K562 (cell line): ENCODE data around the gene SPHK2. TPM values are rescaled to one million over a fixed set of nuclear protein-coding genes. Genes with fewer than 3 reads are reported as not detected.

Source experiments
- ATF7 ChIP-seq: fragments of 450-650 bp; IDR thresholded peaks from 2 replicates; pipeline ENCODE4 v1.7.1; 2014; ENCODE audit warnings: mild to moderate bottlenecking, moderate library complexity
- CLOCK ChIP-seq: fragments of 250-450 bp; sonication (Bioruptor Pico); IDR thresholded peaks from 2 replicates; pipeline ENCODE4 v1.4.0; 2020; ENCODE audit warnings: mild to moderate bottlenecking, moderate library complexity, borderline replicate concordance
- E2F3 ChIP-seq: fragments of 250-450 bp; sonication (Bioruptor Pico); IDR thresholded peaks from 2 replicates; pipeline ENCODE4 v1.4.0; 2020; ENCODE audit warnings: mild to moderate bottlenecking
- ETV6 ChIP-seq, 3 experiments: fragments of 150-350 bp in 1 of 3; sonication (generic) in 1 of 3; formaldehyde crosslinking in 1 of 3; IDR thresholded peaks; 2 replicates each; pipeline versions ENCODE4 v1.6.1 to v1.8.0; 2014 to 2022; ENCODE audit warnings: borderline replicate concordance in 2 of 3, low read depth in 2 of 3, antibody characterized with exemption in 1 of 3, low read length in 1 of 3, mild to moderate bottlenecking in 1 of 3, missing genetic modification reagents in 1 of 3
- GMEB1 ChIP-seq: fragments of 250-450 bp; sonication (Bioruptor Pico); IDR thresholded peaks from 2 replicates; pipeline ENCODE4 v1.4.0; 2020; ENCODE audit warnings: mild to moderate bottlenecking
- HDAC1 ChIP-seq, 2 experiments: fragments of 450-650 bp; IDR thresholded peaks; 2 replicates each; pipeline ENCODE4 v1.6.1; 2016 to 2017; ENCODE audit warnings: inconsistent platforms in 1 of 2, mild to moderate bottlenecking in 1 of 2, moderate library complexity in 1 of 2
- HMGN3 ChIP-seq: IDR thresholded peaks from 2 replicates; pipeline ENCODE4 v1.6.1; 2011; ENCODE audit warnings: borderline replicate concordance, low read depth, mild to moderate bottlenecking, mixed read lengths, low read length; ENCODE audit not compliant: insufficient read length; ENCODE audit errors: extremely low read depth
- LEF1 ChIP-seq: fragments of 450-650 bp; IDR thresholded peaks from 2 replicates; pipeline ENCODE4 v1.6.1; 2016; ENCODE audit warnings: mild to moderate bottlenecking
- MCM2 ChIP-seq: fragments of 450-650 bp; IDR thresholded peaks from 2 replicates; pipeline ENCODE4 v1.6.1; 2017; ENCODE audit warnings: low read depth, mild to moderate bottlenecking
- NCOA1 ChIP-seq: fragments of 450-650 bp; IDR thresholded peaks from 2 replicates; pipeline ENCODE4 v1.6.1; 2016; ENCODE audit warnings: low read depth
- NONO ChIP-seq, 2 experiments: fragments of 200-400 bp in 1 of 2; fragments of 450-650 bp in 1 of 2; formaldehyde crosslinking in 1 of 2; IDR thresholded peaks; 2 replicates each; pipeline ENCODE4 v1.6.1; 2017; ENCODE audit warnings: low read depth in 2 of 2, mild to moderate bottlenecking in 2 of 2, moderate library complexity in 2 of 2, low read length in 1 of 2
- NRF1 ChIP-seq, 2 experiments: fragments of 450-650 bp; IDR thresholded peaks in 1 of 2; conservative IDR thresholded peaks in 1 of 2; 2 replicates each; pipeline ENCODE4 v1.6.1; 2014; ENCODE audit warnings: mild to moderate bottlenecking in 2 of 2
- PHB ChIP-seq: fragments of 250-450 bp; sonication (Bioruptor Pico); IDR thresholded peaks from 2 replicates; pipeline ENCODE4 v1.5.0; 2021
- POLR2AphosphoS2 ChIP-seq: IDR thresholded peaks from 2 replicates; pipeline ENCODE4 v1.6.1; 2012; ENCODE audit warnings: low read length, improper control_type of control experiment
- RAD51 ChIP-seq: fragments of 450-650 bp; IDR thresholded peaks from 2 replicates; pipeline ENCODE4 v1.7.1; 2016; ENCODE audit warnings: low read depth, mild to moderate bottlenecking, borderline replicate concordance
- RBFOX2 ChIP-seq: fragments of 200-400 bp; formaldehyde crosslinking; IDR thresholded peaks from 2 replicates; pipeline ENCODE4 v1.6.1; 2017; ENCODE audit warnings: low read depth, mild to moderate bottlenecking, low read length, moderate library complexity
- RBM14 ChIP-seq: fragments of 200-400 bp; formaldehyde crosslinking; IDR thresholded peaks from 2 replicates; pipeline ENCODE4 v1.6.1; 2018; ENCODE audit warnings: low read depth, mild to moderate bottlenecking, low read length, moderate library complexity, borderline replicate concordance; ENCODE audit not compliant: insufficient read depth
- ZBED1 ChIP-seq: IDR thresholded peaks from 2 replicates; pipeline ENCODE4 v1.6.1; 2014
- ZNF239 ChIP-seq: fragments of 250-450 bp; sonication (Bioruptor Pico); IDR thresholded peaks from 2 replicates; pipeline ENCODE4 v1.4.0; 2020; ENCODE audit warnings: mild to moderate bottlenecking
- ZNF263 ChIP-seq: sonication (generic); formaldehyde crosslinking; IDR thresholded peaks from 2 replicates; pipeline ENCODE4 v1.8.0; 2022; ENCODE audit warnings: mild to moderate bottlenecking, missing genetic modification reagents, borderline replicate concordance
- ZNF76 ChIP-seq: fragments of 250-450 bp; sonication (Bioruptor Pico); IDR thresholded peaks from 2 replicates; pipeline ENCODE4 v1.4.0; 2020; ENCODE audit warnings: mild to moderate bottlenecking, moderate library complexity, borderline replicate concordance
- ZNF77 ChIP-seq: fragments of 250-450 bp; sonication (Bioruptor Pico); IDR thresholded peaks from 2 replicates; pipeline ENCODE4 v1.5.0; 2020
- polyA plus RNA-seq, 8 experiments: library from polyadenylated mRNA; depleted of rRNA in 4 of 8; stranded (reverse) in 5 of 8; unstranded in 3 of 8; fragments of >200 nt; fragmentation: Nextera tagmentation in 2 of 8; fragmentation: Illumina TruSeq in 1 of 8; extraction: Ambion mirVana in 2 of 8; extraction: Trizol in 1 of 8; gene quantifications; 2 replicates each; pipeline versions ENCODE4 v1.2.1 to v1.2.3, GENCODE V29; 2011 to 2014; ENCODE audit warnings: inconsistent platforms in 1 of 8, missing spikeins in 1 of 8
- total RNA-seq, 7 experiments: library from RNA; depleted of rRNA in 6 of 7; stranded (reverse); fragments of >200 nt in 6 of 7; fragmentation: Illumina TruSeq in 2 of 7; extraction: Trizol in 2 of 7; gene quantifications; 2 replicates each; pipeline versions ENCODE4 v1.2.1 to v1.2.3, GENCODE V29; 2011 to 2021; ENCODE audit warnings: low replicate concordance in 1 of 7
- TF ChIP-seq, protein P1 (sequence below): fragments of 450-650 bp; IDR thresholded peaks from 2 replicates; pipeline ENCODE4 v1.6.1; 2016

SPHK2 gene
- total and polyA plus RNA-seq, 9 of the 15 experiments (the other 6 are each of a cell fraction or from before 2014, with no cell fraction given), result 0.10 to 15.2 (median 2.9) TPM

- TF ChIP-seq GMEB1, result peak; percentile 70
- no peak for TF ChIP-seq RBM14
- peak; percentile 35; the same call in 1 of the 2 replicates for TF ChIP-seq ATF7
- 0 out of 2 replicates have a peak, but pooled peaks have one; percentile 10 for TF ChIP-seq PHB (CRISPR knock-in tag)
- TF ChIP-seq HDAC1 (IDR thresholded peaks at IDR 0.05), result peak in 1 of 2 experiments; percentile 71; a peak in 2 of 4 replicates
- TF ChIP-seq ZNF77 (CRISPR knock-in tag), result no peak
- peak; percentile 93 for TF ChIP-seq NCOA1
- TF ChIP-seq ZBED1, result peak; percentile 32; the same call in 1 of the 2 replicates
- peak; percentile 92 for TF ChIP-seq MCM2
- no peak for TF ChIP-seq POLR2AphosphoS2
- peak; percentile 84 to 87 for TF ChIP-seq NRF1 (conservative IDR thresholded peaks at IDR 0.05 in 1 of 2, IDR thresholded peaks at IDR 0.05 in 1 of 2)
- peak; percentile 77; the same call in 1 of the 2 replicates for TF ChIP-seq E2F3 (CRISPR knock-in tag)
- no peak for TF ChIP-seq ETV6 (IDR thresholded peaks at IDR 0.05; ENCODE audit: borderline replicate concordance in 1 of 2, low read depth in 2 of 2, low read length in 1 of 2)
- TF ChIP-seq ETV6 (CRISPR knock-in tag; IDR thresholded peaks at IDR 0.05; ENCODE audit: borderline replicate concordance), result no peak
- TF ChIP-seq HMGN3, result peak; percentile 98
- TF ChIP-seq RAD51, result peak; percentile 95
- peak; percentile 87; the same call in 1 of the 2 replicates for TF ChIP-seq CLOCK (CRISPR knock-in tag)
- TF ChIP-seq, protein P1, sequence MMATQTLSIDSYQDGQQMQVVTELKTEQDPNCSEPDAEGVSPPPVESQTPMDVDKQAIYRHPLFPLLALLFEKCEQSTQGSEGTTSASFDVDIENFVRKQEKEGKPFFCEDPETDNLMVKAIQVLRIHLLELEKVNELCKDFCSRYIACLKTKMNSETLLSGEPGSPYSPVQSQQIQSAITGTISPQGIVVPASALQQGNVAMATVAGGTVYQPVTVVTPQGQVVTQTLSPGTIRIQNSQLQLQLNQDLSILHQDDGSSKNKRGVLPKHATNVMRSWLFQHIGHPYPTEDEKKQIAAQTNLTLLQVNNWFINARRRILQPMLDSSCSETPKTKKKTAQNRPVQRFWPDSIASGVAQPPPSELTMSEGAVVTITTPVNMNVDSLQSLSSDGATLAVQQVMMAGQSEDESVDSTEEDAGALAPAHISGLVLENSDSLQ, result peak; percentile 64; the same call in 1 of the 2 replicates
- TF ChIP-seq NONO (IDR thresholded peaks at IDR 0.05; ENCODE audit: low read depth in 2 of 2, low read length in 1 of 2), result peak in 1 of 2 experiments; percentile 94; a peak in 2 of 4 replicates
- TF ChIP-seq LEF1, result peak; percentile 95
- TF ChIP-seq ZNF239 (CRISPR knock-in tag), result peak; percentile 12; the same call in 1 of the 2 replicates
- peak; percentile 58; the same call in 1 of the 2 replicates for TF ChIP-seq RBFOX2
- 0 out of 2 replicates have a peak, but pooled peaks have one; percentile 20 for TF ChIP-seq ZNF76 (CRISPR knock-in tag)
- peak; percentile 100 for TF ChIP-seq ZNF263 (CRISPR knock-in tag)
Measured at GRCh38 chr19:48634424-48635262, 15.3 kb downstream of the SPHK2 start (continued).
